Measurements from ENCODE around the gene RAB31. TPM values are rescaled to one million over a fixed set of nuclear protein-coding genes. Genes with fewer than 3 reads are reported as not detected.

The RAB31 gene
- total RNA-seq, 1 experiment from 2014 or later, result 32.9 TPM

GRCh38 chr18:9878095-9878494 lies 170.0 kb downstream of the RAB31 start:
- ATAC-seq (no peak), DNase-seq (ENCODE audit: low spot score) (no peak)
- Mint-ChIP-seq H3K36me3 (no peaks in the 10 kb centered on the region), H3K4me3 (no peak overlapping the region), H3K4me1 (peaks cover 5% of the 10 kb centered on the region), H3K27me3 (ENCODE audit: low read depth) (no peaks in the 10 kb centered on the region; the same call in 1 of the 2 replicates), H3K9me3 (no peaks in the 10 kb centered on the region), H3K27ac (no peak overlapping the region)
- POLR2A ChIA-PET, result no interaction called here
- TF ChIP-seq ATF2 (CRISPR knock-in tag; IDR thresholded peaks at IDR 0.05; ENCODE audit: borderline replicate concordance, low read depth) (no peak), ZBTB21 (CRISPR knock-in tag; IDR thresholded peaks at IDR 0.05; ENCODE audit: borderline replicate concordance) (no peak), MYBL2 (CRISPR knock-in tag; IDR thresholded peaks at IDR 0.05) (no peak), SMAD4 (CRISPR knock-in tag; IDR thresholded peaks at IDR 0.05) (no peak), ZNF263 (CRISPR knock-in tag; IDR thresholded peaks at IDR 0.05; ENCODE audit: low read depth) (no peak), HMGXB4 (CRISPR knock-in tag; IDR thresholded peaks at IDR 0.05) (no peak), E2F4 (CRISPR knock-in tag; IDR thresholded peaks at IDR 0.05; ENCODE audit: borderline replicate concordance, low read depth) (no peak), ZNF671 (CRISPR knock-in tag; IDR thresholded peaks at IDR 0.05) (no peak), TEAD1 (CRISPR knock-in tag; IDR thresholded peaks at IDR 0.05) (no peak), RORB (CRISPR knock-in tag; IDR thresholded peaks at IDR 0.05) (no peak), NFYB (CRISPR knock-in tag; conservative IDR thresholded peaks at IDR 0.05; ENCODE audit: low read depth) (no peak), RELA (CRISPR knock-in tag; IDR thresholded peaks at IDR 0.05; ENCODE audit: borderline replicate concordance) (no peak), SP1 (CRISPR knock-in tag; conservative IDR thresholded peaks at IDR 0.05) (no peak), ELF4 (CRISPR knock-in tag; IDR thresholded peaks at IDR 0.05; ENCODE audit: low read depth) (no peak), TEAD4 (CRISPR knock-in tag; IDR thresholded peaks at IDR 0.05) (no peak), ZNF416 (CRISPR knock-in tag; IDR thresholded peaks at IDR 0.05) (no peak), ZMAT4 (CRISPR knock-in tag; IDR thresholded peaks at IDR 0.05) (no peak), CBFB (CRISPR knock-in tag; IDR thresholded peaks at IDR 0.05; ENCODE audit: low read depth) (no peak)
- TF ChIP-seq, protein P1, sequence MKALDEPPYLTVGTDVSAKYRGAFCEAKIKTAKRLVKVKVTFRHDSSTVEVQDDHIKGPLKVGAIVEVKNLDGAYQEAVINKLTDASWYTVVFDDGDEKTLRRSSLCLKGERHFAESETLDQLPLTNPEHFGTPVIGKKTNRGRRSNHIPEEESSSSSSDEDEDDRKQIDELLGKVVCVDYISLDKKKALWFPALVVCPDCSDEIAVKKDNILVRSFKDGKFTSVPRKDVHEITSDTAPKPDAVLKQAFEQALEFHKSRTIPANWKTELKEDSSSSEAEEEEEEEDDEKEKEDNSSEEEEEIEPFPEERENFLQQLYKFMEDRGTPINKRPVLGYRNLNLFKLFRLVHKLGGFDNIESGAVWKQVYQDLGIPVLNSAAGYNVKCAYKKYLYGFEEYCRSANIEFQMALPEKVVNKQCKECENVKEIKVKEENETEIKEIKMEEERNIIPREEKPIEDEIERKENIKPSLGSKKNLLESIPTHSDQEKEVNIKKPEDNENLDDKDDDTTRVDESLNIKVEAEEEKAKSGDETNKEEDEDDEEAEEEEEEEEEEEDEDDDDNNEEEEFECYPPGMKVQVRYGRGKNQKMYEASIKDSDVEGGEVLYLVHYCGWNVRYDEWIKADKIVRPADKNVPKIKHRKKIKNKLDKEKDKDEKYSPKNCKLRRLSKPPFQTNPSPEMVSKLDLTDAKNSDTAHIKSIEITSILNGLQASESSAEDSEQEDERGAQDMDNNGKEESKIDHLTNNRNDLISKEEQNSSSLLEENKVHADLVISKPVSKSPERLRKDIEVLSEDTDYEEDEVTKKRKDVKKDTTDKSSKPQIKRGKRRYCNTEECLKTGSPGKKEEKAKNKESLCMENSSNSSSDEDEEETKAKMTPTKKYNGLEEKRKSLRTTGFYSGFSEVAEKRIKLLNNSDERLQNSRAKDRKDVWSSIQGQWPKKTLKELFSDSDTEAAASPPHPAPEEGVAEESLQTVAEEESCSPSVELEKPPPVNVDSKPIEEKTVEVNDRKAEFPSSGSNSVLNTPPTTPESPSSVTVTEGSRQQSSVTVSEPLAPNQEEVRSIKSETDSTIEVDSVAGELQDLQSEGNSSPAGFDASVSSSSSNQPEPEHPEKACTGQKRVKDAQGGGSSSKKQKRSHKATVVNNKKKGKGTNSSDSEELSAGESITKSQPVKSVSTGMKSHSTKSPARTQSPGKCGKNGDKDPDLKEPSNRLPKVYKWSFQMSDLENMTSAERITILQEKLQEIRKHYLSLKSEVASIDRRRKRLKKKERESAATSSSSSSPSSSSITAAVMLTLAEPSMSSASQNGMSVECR (CRISPR knock-in tag; IDR thresholded peaks at IDR 0.05; ENCODE audit: borderline replicate concordance), result no peak
- CTCF ChIA-PET, result no interaction called here

Data from WTC11 (cell line).